IPS-15b (cell line): ENCODE data around the gene MSI2.

Experiments
- H3K27me3 ChIP-seq: one replicate; pipeline ENCODE4 v1.6.1; 2013; ENCODE audit warnings: low read length; ENCODE audit not compliant: control insufficient read depth, insufficient read depth
- H3K36me3 ChIP-seq: one replicate; pipeline ENCODE4 v1.6.1; 2013; ENCODE audit warnings: low read length; ENCODE audit not compliant: control insufficient read depth, insufficient read depth
- H3K4me1 ChIP-seq: one replicate; pipeline ENCODE4 v1.6.1; 2013; ENCODE audit warnings: mild to moderate bottlenecking, low read length; ENCODE audit not compliant: control insufficient read depth, insufficient read depth
- H3K4me3 ChIP-seq: one replicate; pipeline ENCODE4 v1.5.1; 2013; ENCODE audit warnings: low read depth, low read length
- H3K9ac ChIP-seq: one replicate; pipeline ENCODE4 v1.6.1; 2013; ENCODE audit warnings: low read depth, mild to moderate bottlenecking, low read length
- H3K9me3 ChIP-seq: one replicate; pipeline ENCODE4 v1.6.1; 2013; ENCODE audit warnings: mild to moderate bottlenecking, low read length; ENCODE audit not compliant: control insufficient read depth, insufficient read depth

Gene MSI2

GRCh38 chr17:57260325-57261083 lies 4.2 kb downstream of the MSI2 start:
- peaks cover 5% of the 10 kb centered on the region for H3K36me3 ChIP-seq
- H3K4me3 ChIP-seq = peak overlapping the region; percentile 9
- H3K27me3 ChIP-seq = peaks cover 13% of the 10 kb centered on the region
- H3K9me3 ChIP-seq = no peaks in the 10 kb centered on the region
- peaks cover 18% of the 10 kb centered on the region for H3K4me1 ChIP-seq
- no peak overlapping the region for H3K9ac ChIP-seq

GRCh38 chr17:57261084-57261461 lies 4.8 kb downstream of the MSI2 start:
- Histone ChIP-seq H3K9me3 (no peaks in the 10 kb centered on the region), H3K4me1 (peaks cover 18% of the 10 kb centered on the region), H3K9ac (no peak overlapping the region), H3K4me3 (no peak overlapping the region), H3K27me3 (peaks cover 11% of the 10 kb centered on the region), H3K36me3 (peaks cover 5% of the 10 kb centered on the region)

GRCh38 chr17:57262557-57262956 lies 6.2 kb downstream of the MSI2 start:
- Histone ChIP-seq H3K4me1 (peaks cover 18% of the 10 kb centered on the region), H3K27me3 (peaks cover 11% of the 10 kb centered on the region), H3K9ac (no peak overlapping the region), H3K4me3 (no peak overlapping the region), H3K36me3 (peaks cover 10% of the 10 kb centered on the region), H3K9me3 (no peaks in the 10 kb centered on the region)

GRCh38 chr17:57264250-57264649 lies 7.9 kb downstream of the MSI2 start:
- no peaks in the 10 kb centered on the region for H3K9me3 ChIP-seq
- H3K27me3 ChIP-seq = peaks cover 3% of the 10 kb centered on the region
- peaks cover 13% of the 10 kb centered on the region for H3K4me1 ChIP-seq
- H3K9ac ChIP-seq = no peak overlapping the region
- peaks cover 13% of the 10 kb centered on the region for H3K36me3 ChIP-seq
- no peak overlapping the region for H3K4me3 ChIP-seq

- peaks cover 13% of the 10 kb centered on the region for H3K4me1 ChIP-seq
- peaks cover 3% of the 10 kb centered on the region for H3K27me3 ChIP-seq
- H3K9ac ChIP-seq = no peak overlapping the region
- H3K36me3 ChIP-seq = peaks cover 17% of the 10 kb centered on the region
- H3K9me3 ChIP-seq = no peaks in the 10 kb centered on the region
- no peak overlapping the region for H3K4me3 ChIP-seq
These were observed 8.5 kb downstream of the MSI2 start for GRCh38 chr17:57264776-57265175.

- Histone ChIP-seq H3K36me3 (peaks cover 18% of the 10 kb centered on the region), H3K9me3 (no peaks in the 10 kb centered on the region), H3K9ac (no peak overlapping the region), H3K27me3 (no peaks in the 10 kb centered on the region), H3K4me1 (peaks cover 10% of the 10 kb centered on the region), H3K4me3 (no peak overlapping the region)
These were observed 10.6 kb downstream of the MSI2 start for GRCh38 chr17:57266902-57267311.

GRCh38 chr17:57268181-57268580 lies 11.9 kb downstream of the MSI2 start:
- Histone ChIP-seq H3K4me1 (peaks cover 10% of the 10 kb centered on the region), H3K27me3 (no peaks in the 10 kb centered on the region), H3K9me3 (no peaks in the 10 kb centered on the region), H3K4me3 (no peak overlapping the region), H3K9ac (no peak overlapping the region), H3K36me3 (peaks cover 17% of the 10 kb centered on the region)

- Histone ChIP-seq H3K4me3 (no peak overlapping the region), H3K9ac (peak overlapping the region; percentile 3), H3K36me3 (peaks cover 17% of the 10 kb centered on the region), H3K27me3 (no peaks in the 10 kb centered on the region), H3K4me1 (peaks cover 10% of the 10 kb centered on the region), H3K9me3 (no peaks in the 10 kb centered on the region)
These were observed 12.7 kb downstream of the MSI2 start for GRCh38 chr17:57269052-57269451.

GRCh38 chr17:57269598-57270255 lies 13.4 kb downstream of the MSI2 start:
- peaks cover 17% of the 10 kb centered on the region for H3K36me3 ChIP-seq
- peaks cover 10% of the 10 kb centered on the region for H3K4me1 ChIP-seq

GRCh38 chr17:57270801-57271245 lies 14.5 kb downstream of the MSI2 start:
- Histone ChIP-seq H3K27me3 (no peaks in the 10 kb centered on the region), H3K9ac (no peak overlapping the region), H3K9me3 (no peaks in the 10 kb centered on the region), H3K36me3 (peaks cover 17% of the 10 kb centered on the region), H3K4me1 (peaks cover 10% of the 10 kb centered on the region), H3K4me3 (no peak overlapping the region)

More at GRCh38 chr17:57269598-57270255, 13.4 kb downstream of the MSI2 start:
- H3K9me3 ChIP-seq = no peaks in the 10 kb centered on the region
- H3K9ac ChIP-seq = no peak overlapping the region
- no peaks in the 10 kb centered on the region for H3K27me3 ChIP-seq
- no peak overlapping the region for H3K4me3 ChIP-seq

- Histone ChIP-seq H3K9me3 (no peaks in the 10 kb centered on the region), H3K36me3 (peaks cover 15% of the 10 kb centered on the region), H3K4me1 (peaks cover 10% of the 10 kb centered on the region), H3K9ac (no peak overlapping the region), H3K4me3 (no peak overlapping the region), H3K27me3 (no peaks in the 10 kb centered on the region)
These were observed 15.5 kb downstream of the MSI2 start for GRCh38 chr17:57271821-57272220.

GRCh38 chr17:57273490-57273889 lies 17.2 kb downstream of the MSI2 start:
- Histone ChIP-seq H3K9ac (no peak overlapping the region), H3K9me3 (no peaks in the 10 kb centered on the region), H3K27me3 (no peaks in the 10 kb centered on the region), H3K4me3 (no peak overlapping the region), H3K4me1 (peaks cover 10% of the 10 kb centered on the region), H3K36me3 (peaks cover 8% of the 10 kb centered on the region)
